ENCODE data around the gene PPP1R10.

DNA sequence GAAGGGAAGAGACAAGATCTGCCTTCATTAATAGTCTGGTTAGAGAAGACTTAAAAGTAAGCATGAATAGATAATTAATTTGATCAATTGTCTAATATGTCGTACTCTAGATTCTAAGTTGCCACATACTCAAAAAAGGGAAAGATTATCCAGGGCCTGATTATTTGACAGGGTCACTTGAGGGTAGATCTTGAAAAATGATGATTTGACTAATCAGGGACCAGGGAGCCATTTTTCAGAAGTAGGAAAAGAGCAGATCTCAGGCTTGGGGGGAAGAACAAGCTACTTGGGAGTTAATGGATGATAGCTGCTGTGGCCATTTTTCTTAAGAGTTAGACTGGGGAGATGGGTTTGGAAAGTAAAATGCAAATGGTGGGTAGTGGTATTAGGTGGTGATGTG is 24.8 kb downstream of the PPP1R10 start:
- TF ChIP-seq, protein P1, sequence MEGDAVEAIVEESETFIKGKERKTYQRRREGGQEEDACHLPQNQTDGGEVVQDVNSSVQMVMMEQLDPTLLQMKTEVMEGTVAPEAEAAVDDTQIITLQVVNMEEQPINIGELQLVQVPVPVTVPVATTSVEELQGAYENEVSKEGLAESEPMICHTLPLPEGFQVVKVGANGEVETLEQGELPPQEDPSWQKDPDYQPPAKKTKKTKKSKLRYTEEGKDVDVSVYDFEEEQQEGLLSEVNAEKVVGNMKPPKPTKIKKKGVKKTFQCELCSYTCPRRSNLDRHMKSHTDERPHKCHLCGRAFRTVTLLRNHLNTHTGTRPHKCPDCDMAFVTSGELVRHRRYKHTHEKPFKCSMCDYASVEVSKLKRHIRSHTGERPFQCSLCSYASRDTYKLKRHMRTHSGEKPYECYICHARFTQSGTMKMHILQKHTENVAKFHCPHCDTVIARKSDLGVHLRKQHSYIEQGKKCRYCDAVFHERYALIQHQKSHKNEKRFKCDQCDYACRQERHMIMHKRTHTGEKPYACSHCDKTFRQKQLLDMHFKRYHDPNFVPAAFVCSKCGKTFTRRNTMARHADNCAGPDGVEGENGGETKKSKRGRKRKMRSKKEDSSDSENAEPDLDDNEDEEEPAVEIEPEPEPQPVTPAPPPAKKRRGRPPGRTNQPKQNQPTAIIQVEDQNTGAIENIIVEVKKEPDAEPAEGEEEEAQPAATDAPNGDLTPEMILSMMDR (IDR thresholded peaks at IDR 0.05; ENCODE audit: low read depth, low read length, poor library complexity, severe bottlenecking), result no peak
- TF ChIP-seq EZH2phosphoT487 (IDR thresholded peaks at IDR 0.05; ENCODE audit: borderline replicate concordance, low read length), result no peak

Measured in DOHH2 (cell line).